ENCODE results near the gene HOOK1. TPM values are rescaled to one million over a fixed set of nuclear protein-coding genes. Genes with fewer than 3 reads are reported as not detected.
"Not testable (repeated sequence)": the region's sequence is repeated elsewhere in the genome, so short reads cannot be mapped to it uniquely, and the experiment has no call there.

HOOK1 gene
- total and polyA plus RNA-seq, 5 donors from 2014 or later, result 2.3 to 9.3 (median 7.8) TPM

DNA sequence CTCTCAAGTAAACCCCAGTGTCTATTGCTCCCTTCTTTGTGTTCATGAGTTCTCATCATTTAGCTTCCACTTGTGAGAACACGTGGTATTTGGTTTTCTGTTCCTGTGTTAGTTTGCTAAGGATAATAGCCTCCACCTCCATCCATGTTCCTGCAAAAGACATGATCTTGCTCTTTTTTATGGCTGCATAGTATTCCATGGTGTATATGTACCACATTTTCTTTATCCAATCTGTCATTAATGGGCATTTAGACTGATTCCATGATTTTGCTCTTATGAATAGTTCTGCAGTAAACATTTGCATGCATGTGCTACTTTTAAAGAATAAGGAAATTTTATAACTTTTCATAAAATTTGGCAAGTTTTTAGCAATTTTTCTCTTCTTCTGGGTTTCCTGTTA, 40.5 kb downstream of the HOOK1 start:
- H3K4me3 ChIP-seq (ENCODE audit: low read depth, low read length); H3K4me1 ChIP-seq (ENCODE audit: control insufficient read depth, insufficient read depth, low read length, poor library complexity, severe bottlenecking); H3K4me3 Mint-ChIP-seq; H3K27me3 ChIP-seq (ENCODE audit: control insufficient read depth, insufficient read depth, low read length); H3K36me3 ChIP-seq (ENCODE audit: control insufficient read depth, insufficient read depth, low read length); H3K4me1 Mint-ChIP-seq; ATAC-seq (ENCODE audit: low read depth in 2 of 2); H3K27ac ChIP-seq (ENCODE audit: insufficient read depth, low read length, poor library complexity, severe bottlenecking); H3K9me3 Mint-ChIP-seq; DNase-seq; H3K27me3 Mint-ChIP-seq; H3K9me3 ChIP-seq (ENCODE audit: control insufficient read depth in 2 of 2, low read length in 2 of 2): not testable (repeated sequence)
- peak overlapping the region in 1 of 3 donors; percentile 45 for H3K27ac Mint-ChIP-seq
- peaks cover 18% of the 10 kb centered on the region for H3K36me3 Mint-ChIP-seq

DNA sequence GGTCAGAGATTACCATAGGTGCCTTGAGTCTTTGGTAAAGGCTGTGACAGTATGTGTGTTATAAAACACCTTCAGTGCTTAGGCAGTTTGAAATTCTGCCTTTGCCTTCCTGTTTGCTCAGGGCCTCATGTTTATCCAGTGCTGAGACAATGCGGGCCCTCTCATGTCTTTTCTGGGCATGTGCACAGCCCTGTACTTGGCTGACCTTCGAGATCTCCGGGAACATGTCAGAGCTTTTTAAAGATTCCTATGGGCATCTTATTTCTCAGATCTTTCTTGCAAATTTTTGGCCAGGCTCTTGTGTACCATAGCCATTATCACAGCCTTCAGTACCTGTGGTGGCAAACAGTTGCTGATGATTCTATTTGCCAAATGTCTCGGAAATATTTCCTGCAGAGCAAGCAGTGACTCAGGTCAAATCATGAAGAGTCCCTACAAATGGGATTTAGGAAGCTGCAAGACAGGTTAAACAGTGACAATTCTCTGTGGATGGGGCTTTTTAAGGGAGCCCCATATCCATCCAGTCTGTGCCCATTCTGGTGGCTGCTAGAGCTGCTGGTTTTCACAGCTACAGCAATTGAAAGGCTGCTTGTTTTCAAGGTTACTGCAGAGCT, 42.1 kb downstream of the HOOK1 start:
- peaks cover 10% of the 10 kb centered on the region for H3K36me3 Mint-ChIP-seq
- Histone ChIP-seq H3K27me3 (ENCODE audit: control insufficient read depth, insufficient read depth, low read length) (no peaks in the 10 kb centered on the region), H3K36me3 (ENCODE audit: control insufficient read depth, insufficient read depth, low read length) (no peaks in the 10 kb centered on the region), H3K4me3 (ENCODE audit: low read depth, low read length) (no peak overlapping the region), H3K4me1 (ENCODE audit: control insufficient read depth, insufficient read depth, low read length, poor library complexity, severe bottlenecking) (no peaks in the 10 kb centered on the region), H3K27ac (ENCODE audit: insufficient read depth, low read length, poor library complexity, severe bottlenecking) (no peak overlapping the region), H3K9me3 (ENCODE audit: control insufficient read depth in 2 of 2, low read length in 2 of 2) (no peaks in the 10 kb centered on the region)
- H3K4me3 Mint-ChIP-seq, result no peak overlapping the region
- H3K4me1 Mint-ChIP-seq, result no peaks in the 10 kb centered on the region
- no peak overlapping the region for H3K27ac Mint-ChIP-seq
- H3K27me3 Mint-ChIP-seq, result no peaks in the 10 kb centered on the region
- DNase-seq (no peak), ATAC-seq (ENCODE audit: low read depth in 2 of 2) (no peak)
- H3K9me3 Mint-ChIP-seq, result peaks cover 0 to 5% (median 2%) of the 10 kb centered on the region in 7 donors

DNA sequence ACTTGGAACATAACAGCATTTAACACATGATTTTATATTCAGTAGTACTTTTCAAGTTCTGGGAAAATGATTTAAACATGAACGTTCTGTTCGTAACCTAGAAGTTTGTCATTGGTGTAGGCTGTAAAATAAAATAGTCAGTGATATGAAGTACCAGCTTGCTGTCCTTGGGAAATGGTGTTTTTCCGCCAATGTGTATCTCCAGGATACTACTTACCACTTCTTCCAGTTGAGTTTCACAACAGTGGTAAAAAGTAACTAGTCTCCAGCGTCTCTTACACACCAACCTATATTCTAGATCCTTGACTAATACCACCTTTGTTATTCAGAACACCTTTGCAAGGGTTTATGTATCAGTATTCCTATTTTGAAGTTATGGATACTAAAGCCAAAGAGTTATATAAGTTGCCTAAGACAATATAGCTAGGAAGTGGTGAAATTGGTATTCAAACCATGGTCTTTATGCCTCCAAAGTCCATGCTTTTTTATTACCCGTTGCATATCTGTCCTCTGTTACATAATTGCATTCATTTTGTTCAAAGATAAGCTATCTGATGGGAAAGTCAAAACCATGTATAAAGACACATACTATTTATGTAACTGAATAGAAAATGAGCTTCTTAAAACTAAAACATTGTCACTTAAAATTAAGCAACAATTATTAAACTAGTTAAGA, 43.1 kb downstream of the HOOK1 start:
- no peaks in the 10 kb centered on the region for H3K27me3 Mint-ChIP-seq
- ATAC-seq (ENCODE audit: low read depth in 2 of 2) (no peak), DNase-seq (no peak)
- H3K27me3 ChIP-seq (ENCODE audit: control insufficient read depth, insufficient read depth, low read length), result no peaks in the 10 kb centered on the region
- H3K36me3 ChIP-seq (ENCODE audit: control insufficient read depth, insufficient read depth, low read length), result no peaks in the 10 kb centered on the region
- peaks cover 10% of the 10 kb centered on the region for H3K36me3 Mint-ChIP-seq
- H3K4me3 Mint-ChIP-seq, result no peak overlapping the region
- H3K9me3 Mint-ChIP-seq, result peaks cover 0 to 5% (median 2%) of the 10 kb centered on the region in 7 donors
- H3K4me1 ChIP-seq (ENCODE audit: control insufficient read depth, insufficient read depth, low read length, poor library complexity, severe bottlenecking), result no peaks in the 10 kb centered on the region
- no peak overlapping the region for H3K27ac ChIP-seq (ENCODE audit: insufficient read depth, low read length, poor library complexity, severe bottlenecking)
- no peak overlapping the region for H3K4me3 ChIP-seq (ENCODE audit: low read depth, low read length)
- no peaks in the 10 kb centered on the region for H3K4me1 Mint-ChIP-seq
- no peaks in the 10 kb centered on the region for H3K9me3 ChIP-seq (ENCODE audit: control insufficient read depth in 2 of 2, low read length in 2 of 2)
- no peak overlapping the region for H3K27ac Mint-ChIP-seq

DNA sequence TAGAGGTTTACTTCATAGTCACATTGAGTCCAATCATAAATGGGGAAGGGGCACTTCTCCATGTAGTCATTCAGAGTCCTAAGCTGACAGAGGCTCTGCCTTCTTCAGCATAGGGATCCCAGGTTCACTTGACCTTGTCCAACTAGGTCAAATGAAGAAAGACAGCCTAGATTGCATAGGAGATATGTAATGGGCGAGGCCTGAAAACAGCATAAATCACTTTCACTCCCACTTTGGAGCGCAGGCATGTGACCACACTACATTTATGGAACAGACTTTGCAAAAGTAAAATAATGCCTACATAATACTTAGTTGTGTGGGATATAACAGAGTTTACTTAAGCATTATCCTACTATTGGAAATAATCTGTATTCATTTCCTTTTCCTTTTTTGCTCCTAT, 51.7 kb downstream of the HOOK1 start:
- no peak overlapping the region for H3K4me3 Mint-ChIP-seq
- no peaks in the 10 kb centered on the region for H3K9me3 ChIP-seq (ENCODE audit: control insufficient read depth in 2 of 2, low read length in 2 of 2)
- no peak overlapping the region for H3K4me3 ChIP-seq (ENCODE audit: low read depth, low read length)
- H3K36me3 ChIP-seq (ENCODE audit: control insufficient read depth, insufficient read depth, low read length), result peaks cover 9% of the 10 kb centered on the region
- no peaks in the 10 kb centered on the region for H3K9me3 Mint-ChIP-seq
- H3K27me3 ChIP-seq (ENCODE audit: control insufficient read depth, insufficient read depth, low read length), result no peaks in the 10 kb centered on the region
- H3K27me3 Mint-ChIP-seq, result no peaks in the 10 kb centered on the region
- H3K36me3 Mint-ChIP-seq, result peaks cover 23% of the 10 kb centered on the region
- no peak overlapping the region for H3K27ac ChIP-seq (ENCODE audit: insufficient read depth, low read length, poor library complexity, severe bottlenecking)
- no peak overlapping the region for H3K27ac Mint-ChIP-seq
- no peaks in the 10 kb centered on the region for H3K4me1 Mint-ChIP-seq
- no peak for DNase-seq
- H3K4me1 ChIP-seq (ENCODE audit: control insufficient read depth, insufficient read depth, low read length, poor library complexity, severe bottlenecking), result no peaks in the 10 kb centered on the region
- no peak for ATAC-seq (ENCODE audit: low read depth in 2 of 2)

DNA sequence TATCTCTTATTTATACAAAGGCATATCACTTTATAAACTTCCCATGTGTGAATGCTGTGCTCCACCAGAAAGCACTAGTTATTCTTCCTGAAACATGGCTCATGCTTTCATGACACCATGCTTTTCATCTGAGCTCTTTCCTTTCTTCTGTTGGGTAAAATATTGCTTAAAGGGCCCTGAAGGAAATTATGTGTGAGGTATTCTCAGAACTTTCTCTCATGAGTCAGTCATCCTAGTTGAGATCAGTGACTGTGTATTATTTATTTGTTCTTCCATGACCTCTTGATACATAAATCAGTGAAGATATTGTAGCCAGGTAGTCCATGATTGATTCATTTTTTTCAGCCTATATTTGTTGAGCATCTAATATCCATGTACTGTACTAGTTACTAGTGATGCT, 57.0 kb downstream of the HOOK1 start:
- peaks cover 0 to 3% (median 0%) of the 10 kb centered on the region in 7 donors for H3K9me3 Mint-ChIP-seq
- DNase-seq, result no peak
- no peak overlapping the region for H3K27ac Mint-ChIP-seq
- H3K4me1 Mint-ChIP-seq, result no peaks in the 10 kb centered on the region
- ATAC-seq (ENCODE audit: low read depth in 2 of 2), result no peak
- H3K4me3 ChIP-seq (ENCODE audit: low read depth, low read length), result no peak overlapping the region
- no peak overlapping the region for H3K27ac ChIP-seq (ENCODE audit: insufficient read depth, low read length, poor library complexity, severe bottlenecking)
- H3K27me3 ChIP-seq (ENCODE audit: control insufficient read depth, insufficient read depth, low read length), result no peaks in the 10 kb centered on the region
- peaks cover 13% of the 10 kb centered on the region for H3K36me3 ChIP-seq (ENCODE audit: control insufficient read depth, insufficient read depth, low read length)
- H3K4me3 Mint-ChIP-seq, result no peak overlapping the region
- H3K36me3 Mint-ChIP-seq, result peaks cover 31% of the 10 kb centered on the region
- no peaks in the 10 kb centered on the region for H3K4me1 ChIP-seq (ENCODE audit: control insufficient read depth, insufficient read depth, low read length, poor library complexity, severe bottlenecking)
- H3K9me3 ChIP-seq (ENCODE audit: control insufficient read depth in 2 of 2, low read length in 2 of 2), result no peaks in the 10 kb centered on the region
- no peaks in the 10 kb centered on the region for H3K27me3 Mint-ChIP-seq

DNA sequence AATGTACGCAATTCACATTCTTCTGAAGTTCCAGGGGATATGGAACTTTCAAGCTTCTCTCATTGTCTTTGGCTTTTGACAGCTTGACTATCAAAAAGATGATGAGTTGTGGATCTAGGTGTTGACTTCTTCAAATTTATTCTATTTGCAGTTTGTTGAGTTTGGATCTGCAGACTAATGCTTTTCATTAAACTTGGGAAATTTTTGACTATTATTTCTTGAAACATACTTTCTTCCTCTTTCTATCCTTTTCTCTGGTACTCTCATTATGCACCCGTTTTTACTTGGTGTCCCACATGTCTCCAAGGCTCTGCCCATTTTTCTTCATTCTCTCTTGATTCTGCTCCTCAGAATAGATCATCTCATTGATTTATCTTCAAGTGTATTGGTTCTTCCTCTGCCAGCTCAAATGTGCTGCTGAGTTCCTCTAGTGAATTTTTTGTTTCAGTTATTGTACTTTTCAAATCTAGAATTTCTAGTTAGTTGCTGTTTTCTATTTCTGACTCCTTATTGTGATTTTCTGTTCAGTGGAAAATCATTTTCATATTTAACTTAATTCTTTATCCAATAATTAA, 62.4 kb downstream of the HOOK1 start:
- no peak overlapping the region for H3K4me3 ChIP-seq (ENCODE audit: low read depth, low read length)
- Mint-ChIP-seq H3K36me3 (peaks cover 20% of the 10 kb centered on the region), H3K27ac (no peak overlapping the region), H3K27me3 (no peaks in the 10 kb centered on the region), H3K9me3 (peaks cover 0 to 14% (median 4%) of the 10 kb centered on the region in 7 donors), H3K4me1 (no peaks in the 10 kb centered on the region), H3K4me3 (no peak overlapping the region)
- no peak overlapping the region for H3K27ac ChIP-seq (ENCODE audit: insufficient read depth, low read length, poor library complexity, severe bottlenecking)
- peaks cover 6 to 7% of the 10 kb centered on the region in 2 experiments for H3K9me3 ChIP-seq (ENCODE audit: control insufficient read depth in 2 of 2, low read length in 2 of 2)
- ATAC-seq (ENCODE audit: low read depth in 2 of 2) (no peak), DNase-seq (no peak)
- H3K4me1 ChIP-seq (ENCODE audit: control insufficient read depth, insufficient read depth, low read length, poor library complexity, severe bottlenecking), result no peaks in the 10 kb centered on the region
- H3K27me3 ChIP-seq (ENCODE audit: control insufficient read depth, insufficient read depth, low read length), result no peaks in the 10 kb centered on the region
- H3K36me3 ChIP-seq (ENCODE audit: control insufficient read depth, insufficient read depth, low read length), result peaks cover 6% of the 10 kb centered on the region

DNA sequence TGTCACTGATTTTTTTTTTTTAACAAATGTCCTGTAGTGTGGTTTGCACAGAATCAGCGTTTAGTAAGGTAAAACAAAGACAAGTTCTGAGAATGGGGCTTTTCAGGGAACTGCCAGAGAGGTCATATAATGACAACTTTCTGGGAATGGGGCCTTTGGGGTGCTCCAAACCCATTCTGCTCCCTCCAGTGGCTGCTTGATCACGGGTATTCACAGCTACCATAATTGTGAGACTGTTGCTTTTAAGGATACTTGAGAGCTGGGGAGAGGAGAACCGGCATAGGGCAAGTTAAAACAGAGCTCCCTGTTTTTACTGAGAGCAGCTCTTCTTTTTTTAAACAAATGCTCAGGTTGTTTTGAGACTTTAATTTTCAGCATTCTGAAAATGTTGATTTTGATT, 63.6 kb downstream of the HOOK1 start:
- Histone ChIP-seq H3K4me3 (ENCODE audit: low read depth, low read length) (no peak overlapping the region), H3K36me3 (ENCODE audit: control insufficient read depth, insufficient read depth, low read length) (no peaks in the 10 kb centered on the region), H3K9me3 (ENCODE audit: control insufficient read depth in 2 of 2, low read length in 2 of 2) (peaks cover 6 to 7% of the 10 kb centered on the region in 2 experiments), H3K4me1 (ENCODE audit: control insufficient read depth, insufficient read depth, low read length, poor library complexity, severe bottlenecking) (no peaks in the 10 kb centered on the region), H3K27me3 (ENCODE audit: control insufficient read depth, insufficient read depth, low read length) (no peaks in the 10 kb centered on the region), H3K27ac (ENCODE audit: insufficient read depth, low read length, poor library complexity, severe bottlenecking) (no peak overlapping the region)
- Mint-ChIP-seq H3K4me3 (no peak overlapping the region), H3K27ac (no peak overlapping the region), H3K4me1 (no peaks in the 10 kb centered on the region), H3K27me3 (no peaks in the 10 kb centered on the region), H3K9me3 (peaks cover 0 to 14% (median 4%) of the 10 kb centered on the region in 7 donors), H3K36me3 (peaks cover 13% of the 10 kb centered on the region)
- ATAC-seq (ENCODE audit: low read depth in 2 of 2) (no peak), DNase-seq (no peak)

All from CD4-positive, CD25-positive, alpha-beta regulatory T cell (primary cell).